GM13977 (cell line): ENCODE measurements around the gene CYP4F8.

ENCODE experiments used
- DNase-seq: peaks from one replicate; pipeline ENCODE4 v3.0.0; 2012; ENCODE audit warnings: low spot score
- CTCF ChIP-seq: IDR thresholded peaks from 2 replicates; pipeline ENCODE4 v1.5.1; 2012; ENCODE audit warnings: mild to moderate bottlenecking, control low read depth; ENCODE audit not compliant: insufficient read depth; ENCODE audit errors: extremely low read depth, missing control alignments
- in situ Hi-C: fragments of 300-500 bp; cut with MboI; formaldehyde crosslinking; loops from one replicate; pipeline ENCODE4 v1.12.0; 2022; ENCODE audit warnings: low sequenced_read_pairs, low pct_unique_long_range_greater_than_20kb, mixed read lengths, inconsistent platforms; ENCODE audit not compliant: unreplicated experiment

The CYP4F8 gene

GRCh38 chr19:15616627-15617270 lies 1.7 kb downstream of the CYP4F8 start:
- in situ Hi-C loops = no loop called here
- no peak for TF ChIP-seq CTCF
- no peak for DNase-seq

- no peak for DNase-seq
- in situ Hi-C loops = no loop called here
- no peak for TF ChIP-seq CTCF
Observed at GRCh38 chr19:15618321-15618720, 3.3 kb downstream of the CYP4F8 start.

GRCh38 chr19:15621801-15622200 lies 6.8 kb downstream of the CYP4F8 start:
- DNase-seq = no peak
- TF ChIP-seq CTCF = no peak
- in situ Hi-C loops = loop anchor here (10.0 kb wide), 1 partner anchor 563 kb away; the partner anchor contains the start of gene FAM32A

DNA sequence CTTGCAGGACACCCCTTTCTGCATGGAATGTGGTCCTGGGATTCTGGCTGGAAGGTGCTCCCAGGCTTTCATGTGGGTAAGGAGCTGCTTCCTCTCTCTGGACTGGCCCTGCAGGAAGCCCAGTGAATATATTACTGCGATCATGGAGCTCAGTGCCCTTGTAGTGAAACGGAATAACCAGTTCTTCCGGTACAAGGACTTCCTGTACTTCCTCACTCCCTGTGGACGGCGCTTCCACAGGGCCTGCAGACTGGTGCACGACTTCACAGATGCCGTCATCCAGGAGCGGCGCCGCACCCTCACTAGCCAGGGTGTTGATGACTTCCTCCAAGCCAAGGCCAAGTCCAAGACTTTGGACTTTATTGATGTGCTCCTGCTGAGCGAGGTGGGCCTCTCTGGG lies 8.0 kb downstream of the CYP4F8 start:
- in situ Hi-C loops = loop anchor here (10.0 kb wide), 1 partner anchor 562 kb away; the partner anchor contains the start of gene FAM32A
- no peak for TF ChIP-seq CTCF
- no peak for DNase-seq

DNA sequence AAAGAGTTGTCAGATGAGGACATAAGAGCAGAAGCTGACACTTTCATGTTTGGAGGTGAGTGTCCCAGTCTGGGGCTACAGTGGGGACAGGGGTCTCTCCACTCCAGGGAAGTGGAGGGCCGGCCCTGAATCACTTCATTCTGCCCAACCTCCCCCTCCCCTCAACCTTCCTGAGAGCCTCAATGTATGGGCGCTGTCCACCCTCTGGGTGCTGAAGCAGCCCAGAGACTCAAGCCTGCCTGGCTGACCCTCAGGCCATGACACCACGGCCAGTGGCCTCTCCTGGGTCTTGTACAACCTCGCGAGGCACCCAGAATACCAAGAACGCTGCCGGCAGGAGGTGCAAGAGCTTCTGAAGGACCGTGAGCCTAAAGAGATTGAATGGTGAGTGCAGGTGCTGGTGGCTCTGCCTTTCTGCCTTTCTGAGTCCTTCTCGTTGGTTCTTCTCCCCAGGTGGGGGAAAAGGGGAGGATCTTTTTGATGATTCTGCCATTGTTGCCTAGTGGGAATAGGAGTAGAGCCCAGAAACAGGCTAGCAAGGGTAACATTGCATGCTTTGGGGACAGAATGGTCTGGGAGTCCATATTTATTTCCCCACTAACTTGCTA lies 8.8 kb downstream of the CYP4F8 start:
- no peak for DNase-seq
- in situ Hi-C loops = loop anchor here (10.0 kb wide), 1 partner anchor 561 kb away; the partner anchor contains the start of gene FAM32A
- TF ChIP-seq CTCF = no peak

GRCh38 chr19:15628236-15629002 lies 13.4 kb downstream of the CYP4F8 start:
- no peak for TF ChIP-seq CTCF
- in situ Hi-C loops = loop anchor here (10.0 to 25.0 kb wide), 2 partner anchors 556 to 759 kb away; partner anchors contain the start of gene FAM32A
- DNase-seq = no peak
